ENCODE results near the gene IZUMO4. TPM values are rescaled to one million over a fixed set of nuclear protein-coding genes. Genes with fewer than 3 reads are reported as not detected.
A peak's percentile ranks its signal among the peaks of the same experiment; 100 is the strongest.

The IZUMO4 gene
- total RNA-seq, 4 donors from 2014 or later: 0.25 to 8.8 (median 4.3) TPM

DNA sequence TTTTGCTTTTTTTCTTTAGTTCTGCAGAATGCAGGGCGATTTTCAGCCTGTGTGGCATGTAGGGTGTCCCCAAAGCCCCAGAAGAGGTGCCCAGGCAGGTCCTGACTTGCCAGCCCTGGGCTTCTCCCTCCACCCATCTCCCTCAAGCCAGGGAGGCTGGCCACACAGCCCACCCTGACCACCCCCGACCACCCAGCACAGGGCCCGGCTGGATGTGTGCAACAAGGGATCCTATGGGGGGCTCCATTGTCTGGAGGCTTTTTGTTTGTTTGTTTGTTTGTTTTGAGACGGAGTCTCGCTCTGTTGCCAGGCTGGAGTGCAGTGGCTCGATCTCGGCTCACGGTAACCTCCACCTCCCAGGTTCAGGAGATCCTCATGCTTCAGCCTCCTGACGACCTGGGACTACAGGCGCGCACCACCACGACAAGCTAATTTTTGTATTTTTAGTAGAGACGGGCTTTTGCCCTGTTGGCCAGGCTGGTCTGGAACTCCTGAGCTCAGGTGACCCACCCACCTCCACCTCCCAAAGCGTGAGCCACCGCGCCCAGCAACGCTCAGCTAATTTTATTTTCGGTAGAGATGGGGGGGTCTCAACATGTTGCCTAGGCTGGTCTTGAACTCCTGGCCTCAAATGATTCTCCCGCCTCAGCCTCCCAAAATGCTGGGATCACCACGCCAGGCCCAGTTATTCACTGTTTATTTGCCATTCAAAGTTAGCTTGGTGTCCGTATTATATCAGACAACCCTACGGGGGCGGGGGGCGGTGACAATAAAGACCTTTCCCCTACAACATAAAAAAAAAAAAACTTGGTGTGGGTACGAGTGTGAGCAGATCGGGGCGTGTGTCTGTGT lies 37.9 kb upstream of the IZUMO4 start:
- H3K4me3 ChIP-seq (ENCODE audit: low read depth, poor library complexity, severe bottlenecking): no peak overlapping the region

DNA sequence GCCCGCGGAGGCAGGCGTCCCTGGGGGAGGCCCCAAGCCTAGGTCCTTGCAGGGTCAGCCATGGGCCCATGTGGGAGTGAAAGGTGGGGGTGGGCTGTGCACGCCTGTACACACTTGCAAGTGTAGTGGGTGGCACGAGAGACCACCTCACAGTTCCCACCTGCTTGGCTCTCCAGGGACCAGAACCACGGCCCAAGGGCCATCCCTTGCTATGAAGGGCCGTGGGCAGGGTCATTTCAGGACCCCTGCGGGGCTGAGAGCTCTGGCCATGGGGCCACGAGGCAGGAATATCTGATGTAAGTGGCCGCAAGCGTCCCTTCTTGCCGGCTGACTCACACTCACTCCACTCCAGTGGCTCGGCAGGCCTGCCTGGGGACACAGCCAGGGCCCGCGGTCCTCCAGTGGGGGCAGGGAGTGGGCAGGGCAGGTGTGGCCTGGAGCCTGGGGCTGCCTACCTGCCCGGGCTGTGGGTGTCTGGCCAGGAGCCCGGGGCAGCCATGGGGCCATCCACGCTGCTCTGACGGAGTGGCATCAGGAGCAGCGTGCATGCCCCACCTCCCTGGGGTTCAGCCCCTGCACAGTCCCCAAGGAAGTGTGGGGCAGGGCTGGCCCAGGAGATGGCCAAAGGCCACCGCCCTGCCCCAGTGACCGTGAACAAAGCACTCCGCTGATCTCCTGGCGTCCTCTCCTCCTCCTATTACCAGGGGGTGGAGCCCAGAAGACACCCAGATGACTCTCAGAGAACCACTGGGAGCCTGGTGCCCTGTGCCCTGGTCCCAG lies 37.1 kb upstream of the IZUMO4 start:
- WGBS, 2 donors: 20 to 23% methylated on average over 8 to 16 of the region's 24 CpGs
- H3K4me3 ChIP-seq (ENCODE audit: low read depth, poor library complexity, severe bottlenecking): no peak overlapping the region
- intact Hi-C loops (cut with DNase I; ENCODE audit: low total_unique reads): no loop called here
- peak; percentile 66 to 94 for DNase-seq (ENCODE audit: low spot score in 2 of 2)
- TF ChIP-seq, protein P1, sequence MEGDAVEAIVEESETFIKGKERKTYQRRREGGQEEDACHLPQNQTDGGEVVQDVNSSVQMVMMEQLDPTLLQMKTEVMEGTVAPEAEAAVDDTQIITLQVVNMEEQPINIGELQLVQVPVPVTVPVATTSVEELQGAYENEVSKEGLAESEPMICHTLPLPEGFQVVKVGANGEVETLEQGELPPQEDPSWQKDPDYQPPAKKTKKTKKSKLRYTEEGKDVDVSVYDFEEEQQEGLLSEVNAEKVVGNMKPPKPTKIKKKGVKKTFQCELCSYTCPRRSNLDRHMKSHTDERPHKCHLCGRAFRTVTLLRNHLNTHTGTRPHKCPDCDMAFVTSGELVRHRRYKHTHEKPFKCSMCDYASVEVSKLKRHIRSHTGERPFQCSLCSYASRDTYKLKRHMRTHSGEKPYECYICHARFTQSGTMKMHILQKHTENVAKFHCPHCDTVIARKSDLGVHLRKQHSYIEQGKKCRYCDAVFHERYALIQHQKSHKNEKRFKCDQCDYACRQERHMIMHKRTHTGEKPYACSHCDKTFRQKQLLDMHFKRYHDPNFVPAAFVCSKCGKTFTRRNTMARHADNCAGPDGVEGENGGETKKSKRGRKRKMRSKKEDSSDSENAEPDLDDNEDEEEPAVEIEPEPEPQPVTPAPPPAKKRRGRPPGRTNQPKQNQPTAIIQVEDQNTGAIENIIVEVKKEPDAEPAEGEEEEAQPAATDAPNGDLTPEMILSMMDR (IDR thresholded peaks at IDR 0.05): no peak
- no peak for TF ChIP-seq POLR2A (IDR thresholded peaks at IDR 0.05)

More for the DNA sequence above, 37.9 kb upstream of the IZUMO4 start:
- intact Hi-C loops (cut with DNase I; ENCODE audit: low total_unique reads): no loop called here
- TF ChIP-seq POLR2A (IDR thresholded peaks at IDR 0.05): no peak
- TF ChIP-seq, protein P1 (IDR thresholded peaks at IDR 0.05): no peak
- DNase-seq (ENCODE audit: low spot score in 2 of 2): no peak
- 76 to 82% methylated on average over 27 of the region's 27 CpGs for WGBS, 2 donors

DNA sequence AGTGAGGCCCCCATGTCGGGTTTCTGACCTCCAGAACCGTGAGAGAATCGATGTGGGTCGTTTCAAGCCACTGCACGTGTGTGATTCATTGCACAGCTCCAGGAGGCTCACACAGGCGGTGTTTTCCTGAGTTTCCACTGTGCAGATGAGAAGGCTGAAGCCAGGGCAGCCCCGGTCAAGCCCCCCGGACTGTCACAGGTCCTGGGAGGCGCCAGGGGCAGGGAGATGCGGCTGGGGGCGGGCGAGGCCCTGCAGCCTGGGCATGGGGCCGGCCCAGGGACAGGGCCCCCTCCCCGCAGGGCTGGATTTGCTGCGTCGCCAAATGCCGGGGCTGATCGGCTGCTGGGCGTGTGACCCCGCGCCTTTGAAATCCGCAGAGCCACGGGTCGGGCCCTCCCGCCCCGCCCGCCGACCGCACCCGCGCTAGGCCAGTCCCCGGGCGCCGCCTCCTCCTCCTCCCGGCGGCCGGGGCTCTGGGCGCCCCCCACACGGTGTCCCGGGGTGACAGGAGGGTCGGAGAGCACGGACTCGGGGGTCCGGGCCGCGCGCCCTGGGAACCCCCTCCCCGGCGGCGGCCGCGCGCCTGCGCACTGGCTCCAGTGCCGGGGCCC lies 35.7 kb upstream of the IZUMO4 start:
- WGBS, 2 donors: 0 to 4% methylated on average over 4 to 41 of the region's 55 CpGs
- intact Hi-C loops (cut with DNase I; ENCODE audit: low total_unique reads): no loop called here
- TF ChIP-seq, protein P1 (IDR thresholded peaks at IDR 0.05): no peak
- TF ChIP-seq POLR2A (IDR thresholded peaks at IDR 0.05): peak in 1 of 2 donors; percentile 95
- H3K4me3 ChIP-seq (ENCODE audit: low read depth, poor library complexity, severe bottlenecking): peak overlapping the region; percentile 8
- peak; percentile 56 to 94 for DNase-seq (ENCODE audit: low spot score in 2 of 2)

DNA sequence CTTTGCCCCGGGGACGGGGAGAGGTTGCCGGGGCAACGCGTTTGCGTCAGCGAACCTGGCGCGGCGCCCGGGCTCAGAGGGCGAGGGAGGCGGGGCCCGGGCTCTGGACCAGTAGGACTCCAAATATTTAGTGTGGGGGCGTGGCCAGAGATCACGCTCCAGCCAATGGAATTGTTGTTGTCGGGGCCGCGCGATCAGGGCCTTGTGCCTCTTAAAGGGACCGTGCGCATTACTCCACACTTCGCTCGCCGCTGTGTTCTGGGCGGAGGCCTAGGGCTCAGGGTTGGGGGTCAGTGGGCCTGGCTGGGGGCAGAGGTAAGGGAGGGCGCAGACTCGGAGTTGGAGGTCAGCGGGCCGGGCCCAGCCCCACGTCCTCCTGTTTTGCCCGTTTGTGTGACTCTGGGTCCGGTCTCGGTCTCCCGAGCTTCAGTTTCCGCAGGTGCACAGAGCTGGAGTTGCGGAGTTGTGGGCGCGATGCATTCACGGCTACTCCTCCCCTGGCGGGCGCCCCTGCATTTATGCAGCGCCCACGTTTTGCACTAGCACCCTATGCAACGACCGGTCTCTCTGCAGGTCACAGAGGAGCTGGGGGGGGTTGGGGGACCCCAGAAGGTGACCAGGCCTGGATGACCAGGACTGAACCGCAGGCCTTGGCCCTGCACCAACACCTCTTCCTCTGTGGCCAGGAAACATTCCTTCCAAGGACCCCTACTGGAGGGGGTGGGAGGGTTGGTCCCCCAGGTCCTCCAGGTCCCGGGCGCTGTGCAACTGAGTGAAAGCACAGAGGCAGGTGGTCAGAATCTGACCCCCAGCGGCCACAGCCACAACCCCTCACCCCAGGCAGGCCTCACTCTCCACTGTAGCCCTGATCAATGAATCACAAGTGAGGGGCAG lies 35.0 kb upstream of the IZUMO4 start:
- peak overlapping the region; percentile 13 for H3K4me3 ChIP-seq (ENCODE audit: low read depth, poor library complexity, severe bottlenecking)
- peak; percentile 99 to 100 for DNase-seq (ENCODE audit: low spot score in 2 of 2)
- TF ChIP-seq, protein P1 (IDR thresholded peaks at IDR 0.05): no peak
- no peak for TF ChIP-seq POLR2A (IDR thresholded peaks at IDR 0.05)
- WGBS, 2 donors: 3 to 4% methylated on average over 34 to 48 of the region's 50 CpGs
- intact Hi-C loops (cut with DNase I; ENCODE audit: low total_unique reads): no loop called here

DNA sequence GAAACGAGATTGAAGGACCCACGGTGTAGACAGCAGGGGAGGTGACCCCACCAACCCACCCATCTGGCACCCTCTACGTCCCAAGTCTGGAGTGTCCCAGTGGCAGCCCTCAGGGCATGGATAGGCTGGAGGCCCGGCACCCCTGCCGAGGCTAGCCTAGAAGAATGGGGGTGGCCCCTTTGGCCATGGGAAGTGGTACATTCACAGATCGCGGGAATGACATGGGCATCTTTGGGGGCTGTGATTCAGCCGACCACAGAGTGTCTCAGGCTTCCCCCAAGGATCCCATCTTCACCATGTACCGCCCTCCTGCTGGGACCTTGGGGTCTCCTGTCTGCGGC lies 34.4 kb upstream of the IZUMO4 start:
- no peak for DNase-seq (ENCODE audit: low spot score in 2 of 2)
- no peak for TF ChIP-seq POLR2A (IDR thresholded peaks at IDR 0.05)
- TF ChIP-seq, protein P1 (IDR thresholded peaks at IDR 0.05): no peak
- 56 to 59% methylated on average over 10 of the region's 10 CpGs for WGBS, 2 donors
- no peak overlapping the region for H3K4me3 ChIP-seq (ENCODE audit: low read depth, poor library complexity, severe bottlenecking)
- intact Hi-C loops (cut with DNase I; ENCODE audit: low total_unique reads): no loop called here
